HG02852 (cell line): ENCODE measurements around the gene SMIM44.

Source experiments
- ATAC-seq: cut with Tn5 transposase; IDR thresholded peaks from one replicate; pipeline ENCODE4 v1.9.1; 2021; ENCODE audit warnings: mild to moderate bottlenecking, moderate library complexity; ENCODE audit not compliant: unreplicated experiment

The SMIM44 gene

GRCh38 chr19:3442487-3443071 lies 40.7 kb downstream of the SMIM44 start:
- ATAC-seq, result no peak

GRCh38 chr19:3441986-3442329 lies 41.3 kb downstream of the SMIM44 start:
- ATAC-seq, result no peak

- ATAC-seq, result no peak
Measured at GRCh38 chr19:3441089-3441985, 41.9 kb downstream of the SMIM44 start.

- ATAC-seq, result no peak
Measured at GRCh38 chr19:3440082-3440481, 43.2 kb downstream of the SMIM44 start.

GRCh38 chr19:3434630-3435553 lies 48.3 kb downstream of the SMIM44 start:
- ATAC-seq, result peak; percentile 83

GRCh38 chr19:3433805-3434540 lies 49.3 kb downstream of the SMIM44 start:
- ATAC-seq, result no peak

GRCh38 chr19:3433313-3433712 lies 49.9 kb downstream of the SMIM44 start:
- no peak for ATAC-seq
